Tibial artery (tissue), 4 donors: ENCODE results near the gene CAPNS1.
"Not testable (repeated sequence)": the region's sequence is repeated elsewhere in the genome, so short reads cannot be mapped to it uniquely, and the experiment has no call there.

Experiments
- DNase-seq, 2 donors: peaks; one replicate each; pipeline ENCODE4 v3.0.0-alpha.2; 2019
- H3K27ac ChIP-seq, 2 donors: fragments of 200-600 bp; sonication (generic) in 1 of 2; 1 replicate in 1 of 2; 2 replicates in 1 of 2; pipeline ENCODE4 v1.5.1; 2018 to 2019; ENCODE audit warnings: mild to moderate bottlenecking in 1 of 2
- H3K27me3 ChIP-seq, 2 donors: fragments of 200-600 bp; sonication (generic) in 1 of 2; one replicate each; pipeline versions ENCODE4 v1.5.1 to v1.6.0; 2016 to 2019
- H3K36me3 ChIP-seq, 3 donors: fragments of 200-600 bp; sonication (generic) in 2 of 3; one replicate each; pipeline ENCODE4 v1.5.1; 2016 to 2019; ENCODE audit warnings: mild to moderate bottlenecking in 2 of 3
- H3K4me1 ChIP-seq, 4 donors: fragments of 200-600 bp; sonication (generic) in 2 of 4; 1 replicate in 3 of 4; 2 replicates in 1 of 4; pipeline ENCODE4 v1.5.1; 2016 to 2019
- H3K4me3 ChIP-seq, 2 donors: fragments of 200-600 bp; sonication (generic) in 1 of 2; 1 replicate in 1 of 2; 2 replicates in 1 of 2; pipeline ENCODE4 v1.5.1; 2018 to 2019; ENCODE audit warnings: mild to moderate bottlenecking in 2 of 2
- H3K9me3 ChIP-seq, 3 donors: fragments of 200-600 bp; sonication (generic) in 1 of 3; one replicate each; pipeline ENCODE4 v1.5.1; 2016 to 2019
- intact Hi-C: fragments of 100-400 bp; cut with DNase I; formaldehyde crosslinking; loops from one replicate; pipeline ENCODE4 v1.15.0; 2023; ENCODE audit warnings: low total_unique reads
- TF ChIP-seq, protein P1 (sequence below), 2 experiments: fragments of 200-600 bp in 1 of 2; fragments of 450-650 bp in 1 of 2; IDR thresholded peaks; one replicate each; pipeline ENCODE4 v1.5.1; 2017 to 2019; ENCODE audit warnings: antibody characterized with exemption in 2 of 2, mild to moderate bottlenecking in 1 of 2, moderate library complexity in 1 of 2

CAPNS1 gene

DNA sequence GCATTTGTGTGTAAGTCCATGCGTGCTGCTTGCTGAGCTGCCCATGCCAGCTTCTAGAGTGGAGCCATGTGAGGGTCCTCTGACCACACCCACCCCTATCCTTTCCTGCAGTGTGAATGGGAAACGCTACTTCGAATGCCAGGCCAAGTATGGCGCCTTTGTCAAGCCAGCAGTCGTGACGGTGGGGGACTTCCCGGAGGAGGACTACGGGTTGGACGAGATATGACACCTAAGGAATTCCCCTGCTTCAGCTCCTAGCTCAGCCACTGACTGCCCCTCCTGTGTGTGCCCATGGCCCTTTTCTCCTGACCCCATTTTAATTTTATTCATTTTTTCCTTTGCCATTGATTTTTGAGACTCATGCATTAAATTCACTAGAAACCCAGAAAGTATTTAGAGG lies 14.3 kb upstream of the CAPNS1 start:
- intact Hi-C loops = loop anchor here (10.0 kb wide), 1 partner anchor 241 kb away; no protein-coding TSS in a partner anchor
- Histone ChIP-seq H3K4me3 (no peak overlapping the region), H3K27ac (no peak overlapping the region), H3K9me3 (no peaks in the 10 kb centered on the region), H3K4me1 (peaks cover 0 to 16% (median 8%) of the 10 kb centered on the region in 4 donors), H3K27me3 (no peaks in the 10 kb centered on the region), H3K36me3 (peaks cover 23 to 57% (median 52%) of the 10 kb centered on the region in 3 donors)
- TF ChIP-seq, protein P1, sequence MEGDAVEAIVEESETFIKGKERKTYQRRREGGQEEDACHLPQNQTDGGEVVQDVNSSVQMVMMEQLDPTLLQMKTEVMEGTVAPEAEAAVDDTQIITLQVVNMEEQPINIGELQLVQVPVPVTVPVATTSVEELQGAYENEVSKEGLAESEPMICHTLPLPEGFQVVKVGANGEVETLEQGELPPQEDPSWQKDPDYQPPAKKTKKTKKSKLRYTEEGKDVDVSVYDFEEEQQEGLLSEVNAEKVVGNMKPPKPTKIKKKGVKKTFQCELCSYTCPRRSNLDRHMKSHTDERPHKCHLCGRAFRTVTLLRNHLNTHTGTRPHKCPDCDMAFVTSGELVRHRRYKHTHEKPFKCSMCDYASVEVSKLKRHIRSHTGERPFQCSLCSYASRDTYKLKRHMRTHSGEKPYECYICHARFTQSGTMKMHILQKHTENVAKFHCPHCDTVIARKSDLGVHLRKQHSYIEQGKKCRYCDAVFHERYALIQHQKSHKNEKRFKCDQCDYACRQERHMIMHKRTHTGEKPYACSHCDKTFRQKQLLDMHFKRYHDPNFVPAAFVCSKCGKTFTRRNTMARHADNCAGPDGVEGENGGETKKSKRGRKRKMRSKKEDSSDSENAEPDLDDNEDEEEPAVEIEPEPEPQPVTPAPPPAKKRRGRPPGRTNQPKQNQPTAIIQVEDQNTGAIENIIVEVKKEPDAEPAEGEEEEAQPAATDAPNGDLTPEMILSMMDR (IDR thresholded peaks at IDR 0.05) = no peak
- DNase-seq = no peak

DNA sequence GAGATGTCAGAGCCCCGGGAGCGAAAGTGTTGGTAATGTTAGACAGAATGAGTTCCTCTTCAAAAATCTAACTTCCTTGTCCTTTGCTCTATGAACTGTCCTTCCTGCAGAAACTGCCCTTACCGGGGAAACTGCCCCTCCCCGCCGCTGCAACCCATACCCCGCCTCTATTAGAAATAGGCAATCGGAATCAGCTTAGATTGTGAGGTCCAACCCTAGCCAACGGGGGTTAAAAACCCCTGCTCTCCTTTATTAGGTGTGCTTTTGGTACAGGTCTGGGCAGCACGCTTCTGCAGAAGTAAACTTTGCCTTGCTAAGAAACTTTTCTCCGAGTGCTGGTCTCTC lies 11.5 kb upstream of the CAPNS1 start:
- Histone ChIP-seq H3K27me3 (no peaks in the 10 kb centered on the region), H3K4me1 (peaks cover 0 to 20% (median 10%) of the 10 kb centered on the region in 4 donors), H3K27ac (peak overlapping the region; percentile 74 to 91), H3K36me3 (peaks cover 22 to 29% (median 26%) of the 10 kb centered on the region in 3 donors), H3K9me3 (no peaks in the 10 kb centered on the region), H3K4me3 (peak overlapping the region; percentile 46 to 51)
- intact Hi-C loops = loop anchor here (10.0 kb wide), 1 partner anchor 244 kb away; no protein-coding TSS in a partner anchor
- no peak for DNase-seq
- TF ChIP-seq, protein P1 (IDR thresholded peaks at IDR 0.05) = no peak

DNA sequence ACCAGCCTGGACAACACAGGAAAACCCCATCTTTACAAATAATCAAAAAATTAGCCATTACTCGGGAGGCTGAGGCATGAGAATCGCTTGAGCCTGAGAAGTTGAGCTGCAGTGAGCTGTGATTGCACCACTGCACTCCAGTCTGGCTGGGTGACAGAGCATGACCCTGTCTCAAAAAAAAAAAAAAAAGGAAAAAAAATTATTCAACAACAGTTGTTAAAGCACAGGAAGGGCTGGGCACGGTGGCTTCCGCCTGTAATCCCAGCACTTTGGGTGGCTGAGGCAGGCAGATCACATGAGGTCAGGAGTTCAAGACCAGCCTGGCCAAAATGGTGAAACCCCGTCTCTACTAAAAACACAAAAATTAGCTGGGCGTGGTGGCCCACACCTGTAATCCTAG lies 8.6 kb upstream of the CAPNS1 start:
- H3K9me3 ChIP-seq, DNase-seq, H3K36me3 ChIP-seq, H3K27ac ChIP-seq, H3K27me3 ChIP-seq, intact Hi-C loops, H3K4me3 ChIP-seq: not testable (repeated sequence)
- H3K4me1 ChIP-seq = peaks cover 0 to 24% (median 15%) of the 10 kb centered on the region in 4 donors

DNA sequence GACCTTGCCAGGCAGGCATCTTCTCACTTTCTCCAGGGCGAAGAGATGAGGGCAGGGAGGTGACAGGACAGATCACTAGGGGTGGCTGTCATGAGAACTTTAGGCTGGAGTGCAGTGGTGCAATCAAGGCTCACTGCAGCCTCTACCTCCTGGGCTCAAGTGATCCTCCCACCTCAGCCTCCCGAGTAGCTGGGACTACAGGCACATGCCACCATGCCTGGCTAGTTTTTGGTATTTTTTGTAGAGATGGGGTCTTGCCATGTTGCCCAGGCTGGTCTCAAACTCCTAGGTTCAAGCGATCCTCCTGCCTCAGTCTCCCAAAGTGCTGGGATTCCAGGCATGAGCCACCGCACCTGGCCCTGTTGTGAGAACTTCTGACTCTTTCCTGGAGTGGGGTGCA lies 5.0 kb upstream of the CAPNS1 start:
- Histone ChIP-seq H3K4me1 (peaks cover 0 to 30% (median 23%) of the 10 kb centered on the region in 4 donors), H3K27ac (peak overlapping the region; percentile 37 to 79)
- intact Hi-C loops, H3K27me3 ChIP-seq, H3K36me3 ChIP-seq, H3K9me3 ChIP-seq, H3K4me3 ChIP-seq, DNase-seq: not testable (repeated sequence)

DNA sequence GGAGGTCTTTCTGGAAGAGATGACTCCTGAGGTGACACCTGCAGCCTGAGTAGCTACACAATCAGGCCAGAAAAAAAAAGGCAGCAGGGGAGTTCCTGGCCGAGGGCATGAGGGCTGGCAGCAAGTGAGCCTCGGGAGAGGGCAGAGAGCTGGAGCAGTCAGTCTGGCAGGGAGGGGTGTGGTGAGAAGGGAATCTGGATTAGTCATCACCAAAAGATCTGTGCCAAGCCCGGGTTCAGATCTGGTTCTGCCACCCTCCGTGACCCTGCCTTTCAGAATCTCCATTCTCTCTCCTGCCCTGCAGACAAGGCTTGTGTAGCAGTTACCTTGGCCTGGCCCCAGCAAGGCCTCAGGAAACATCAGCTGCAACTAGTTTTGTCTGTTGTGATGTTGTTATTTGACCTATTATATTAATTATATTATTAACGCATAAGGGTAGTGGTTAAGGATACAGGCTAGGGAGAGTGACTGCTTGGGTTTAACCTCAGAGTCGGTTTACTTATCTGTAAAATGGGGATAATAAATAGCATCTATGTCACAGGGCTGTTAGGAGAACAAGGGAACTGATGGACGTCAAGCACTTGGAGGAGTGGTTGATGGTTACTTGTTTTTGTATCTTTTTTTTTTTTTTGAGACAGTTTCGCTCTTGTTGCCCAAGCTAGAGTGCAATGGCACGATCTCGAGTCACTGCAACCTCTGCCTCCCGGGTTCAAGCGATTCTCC lies 2.7 kb upstream of the CAPNS1 start:
- TF ChIP-seq, protein P1 (IDR thresholded peaks at IDR 0.05) = no peak
- DNase-seq = peak; percentile 47 to 90
- H3K27ac ChIP-seq = peak overlapping the region; percentile 75 to 79
- peaks cover under 1 to 3% (median 3%) of the 10 kb centered on the region in 3 donors for H3K36me3 ChIP-seq
- no peaks in the 10 kb centered on the region for H3K27me3 ChIP-seq
- peak overlapping the region; percentile 6 to 11 for H3K4me3 ChIP-seq
- no peaks in the 10 kb centered on the region for H3K9me3 ChIP-seq
- peaks cover 0 to 35% (median 31%) of the 10 kb centered on the region in 4 donors for H3K4me1 ChIP-seq
- intact Hi-C loops = no loop called here

DNA sequence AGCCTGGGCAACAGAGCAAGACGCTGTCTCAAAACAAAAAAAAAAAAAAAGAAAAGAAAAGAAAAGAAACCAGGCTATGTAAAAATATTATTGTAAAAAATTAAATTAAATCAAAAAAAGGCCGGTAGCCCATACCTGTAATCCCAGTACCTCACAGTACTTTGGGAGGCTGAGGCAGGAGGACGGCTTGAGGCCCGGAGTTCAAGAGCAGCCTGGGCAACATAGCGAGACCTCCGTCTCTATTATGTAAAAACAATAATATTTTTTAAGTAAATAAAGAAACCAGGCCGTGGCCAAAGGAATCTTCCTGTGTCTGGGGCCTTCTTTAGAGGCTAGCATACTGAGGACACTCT lies 770 bp upstream of the CAPNS1 start:
- Histone ChIP-seq H3K27me3 (no peaks in the 10 kb centered on the region), H3K36me3 (peaks cover 18 to 23% (median 22%) of the 10 kb centered on the region in 3 donors), H3K4me1 (peaks cover 0 to 35% (median 30%) of the 10 kb centered on the region in 4 donors), H3K9me3 (no peaks in the 10 kb centered on the region), H3K4me3 (peak overlapping the region; percentile 94 to 95), H3K27ac (peak overlapping the region; percentile 99 to 100)
- DNase-seq = no peak
- intact Hi-C loops = no loop called here
- TF ChIP-seq, protein P1 (IDR thresholded peaks at IDR 0.05) = no peak
